GM23248 (cell line): ENCODE measurements around the gene ACVR1. TPM values are rescaled to one million over a fixed set of nuclear protein-coding genes. Genes with fewer than 3 reads are reported as not detected.
A peak's percentile ranks its signal among the peaks of the same experiment; 100 is the strongest.

Source experiments
- DNase-seq: peaks from one replicate; pipeline ENCODE4 v3.0.0-alpha.2; 2015
- H2AFZ ChIP-seq: fragments of 200-600 bp; sonication (generic); 2 replicates; pipeline ENCODE4 v1.6.1; 2016; ENCODE audit warnings: antibody characterized with exemption
- H3F3A ChIP-seq: fragments of 200-600 bp; sonication (generic); 2 replicates; pipeline ENCODE4 v1.6.1; 2016; ENCODE audit warnings: mild to moderate bottlenecking, antibody characterized with exemption, mixed run types; ENCODE audit not compliant: insufficient read depth
- H3K27ac ChIP-seq: fragments of 200-600 bp; sonication (generic); 2 replicates; pipeline ENCODE4 v1.5.1; 2016; ENCODE audit warnings: mild to moderate bottlenecking
- H3K27me3 ChIP-seq: fragments of 200-600 bp; sonication (generic); replicated peaks from 2 replicates; pipeline ENCODE4 v1.6.1; 2016; ENCODE audit warnings: mild to moderate bottlenecking; ENCODE audit not compliant: insufficient read depth
- H3K36me3 ChIP-seq: fragments of 200-600 bp; sonication (generic); 2 replicates; pipeline ENCODE4 v1.6.1; 2016; ENCODE audit warnings: low read depth, mild to moderate bottlenecking
- H3K4me1 ChIP-seq: fragments of 200-600 bp; sonication (generic); 2 replicates; pipeline ENCODE4 v1.6.1; 2016; ENCODE audit warnings: mild to moderate bottlenecking; ENCODE audit not compliant: insufficient read depth
- H3K4me2 ChIP-seq: fragments of 200-600 bp; sonication (generic); one replicate; pipeline ENCODE4 v1.6.1; 2016; ENCODE audit warnings: mild to moderate bottlenecking; ENCODE audit not compliant: unreplicated experiment
- H3K4me3 ChIP-seq: fragments of 200-600 bp; sonication (generic); 2 replicates; pipeline ENCODE4 v1.5.1; 2016; ENCODE audit warnings: mild to moderate bottlenecking
- H3K79me2 ChIP-seq: fragments of 200-600 bp; sonication (generic); 2 replicates; pipeline ENCODE4 v1.6.1; 2016; ENCODE audit warnings: mild to moderate bottlenecking; ENCODE audit not compliant: insufficient read depth
- H3K9ac ChIP-seq: fragments of 200-600 bp; sonication (generic); 2 replicates; pipeline ENCODE4 v1.6.1; 2016; ENCODE audit warnings: mild to moderate bottlenecking
- H3K9me2 ChIP-seq: fragments of 200-600 bp; sonication (generic); 2 replicates; pipeline ENCODE4 v1.6.1; 2016; ENCODE audit warnings: mixed run types, mild to moderate bottlenecking, moderate library complexity; ENCODE audit not compliant: insufficient read depth
- H3K9me3 ChIP-seq: fragments of 200-600 bp; sonication (generic); one replicate; pipeline ENCODE4 v1.6.1; 2017; ENCODE audit warnings: low read depth
- H4K20me1 ChIP-seq: fragments of 200-600 bp; sonication (generic); 2 replicates; pipeline ENCODE4 v1.6.0; 2016; ENCODE audit not compliant: insufficient read depth
- EZH2 ChIP-seq: fragments of 200-600 bp; sonication (generic); IDR thresholded peaks from 2 replicates; pipeline ENCODE4 v1.6.1; 2018; ENCODE audit warnings: antibody characterized with exemption, mild to moderate bottlenecking; ENCODE audit not compliant: insufficient read depth, poor library complexity, severe bottlenecking
- EZH2phosphoT487 ChIP-seq: fragments of 200-600 bp; sonication (generic); IDR thresholded peaks from 2 replicates; pipeline ENCODE4 v1.6.1; 2018; ENCODE audit warnings: antibody characterized with exemption, moderate library complexity, mild to moderate bottlenecking, low read depth; ENCODE audit not compliant: insufficient read depth
- WGBS, 2 experiments: methylation state at CpG; one replicate each; pipeline ENCODE4 v1.1.6; 2015 to 2017; ENCODE audit warnings: low lambda C conversion rate in 2 of 2, low coverage in 1 of 2; ENCODE audit errors: missing lambda C conversion rate in 2 of 2; 5-methylcytosine and 5-hydroxymethylcytosine counted together
- in situ Hi-C: fragments of 300-500 bp; cut with MboI; formaldehyde crosslinking; loops from 2 replicates; pipeline ENCODE4 v1.15.0; 2020
- polyA plus RNA-seq: library from polyadenylated mRNA; unstranded; fragments of >200 nt; fragmentation: Nextera tagmentation; extraction: Ambion mirVana; gene quantifications from 2 replicates; pipeline ENCODE4 v1.2.1, GENCODE V29; 2016
- total RNA-seq: library from RNA; depleted of rRNA; stranded (reverse); fragments of >200 nt; shearing (Covaris generic); gene quantifications from 2 replicates; pipeline ENCODE4 v1.2.3, GENCODE V29; 2014

Gene ACVR1
- total and polyA plus RNA-seq, 2 experiments from 2014 or later = 16.2 to 31.3 TPM

GRCh38 chr2:157779794-157780193 lies 96.3 kb downstream of the ACVR1 start:
- no peaks in the 10 kb centered on the region for H3K9me3 ChIP-seq
- in situ Hi-C loops = loop anchor here (5.0 kb wide), 1 partner anchor 228 kb away; no protein-coding TSS in a partner anchor

GRCh38 chr2:157777427-157777826 lies 98.7 kb downstream of the ACVR1 start:
- WGBS, 2 experiments = 55 to 56% methylated on average over 4 of the region's 4 CpGs
- TF ChIP-seq EZH2phosphoT487 (no peak), EZH2 (no peak)
- peaks cover 42% of the 10 kb centered on the region; the same call in 1 of the 2 replicates for H3K36me3 ChIP-seq
- H2AFZ ChIP-seq = no peak overlapping the region
- no peaks in the 10 kb centered on the region for H3K27me3 ChIP-seq
- no peak overlapping the region for H3K4me2 ChIP-seq
- H3K9ac ChIP-seq = no peak overlapping the region
- H3K4me3 ChIP-seq = no peak overlapping the region
- peaks cover 23% of the 10 kb centered on the region for H3K79me2 ChIP-seq
- in situ Hi-C loops = no loop called here
- no peaks in the 10 kb centered on the region for H3K4me1 ChIP-seq
- no peak overlapping the region for H3K27ac ChIP-seq
- no peaks in the 10 kb centered on the region for H4K20me1 ChIP-seq
- H3K9me3 ChIP-seq = no peaks in the 10 kb centered on the region
- DNase-seq = peak; percentile 70
- no peaks in the 10 kb centered on the region for H3F3A ChIP-seq
- no peaks in the 10 kb centered on the region for H3K9me2 ChIP-seq

More at GRCh38 chr2:157779794-157780193, 96.3 kb downstream of the ACVR1 start:
- Histone ChIP-seq H3K79me2 (peaks cover 40% of the 10 kb centered on the region), H3F3A (peaks cover 2% of the 10 kb centered on the region; the same call in 1 of the 2 replicates), H3K4me1 (peaks cover 12% of the 10 kb centered on the region), H4K20me1 (0 out of 2 replicates have a peak, but pooled peaks cover 3% of the 10 kb centered on the region), H3K4me3 (no peak overlapping the region), H3K36me3 (peaks cover 32% of the 10 kb centered on the region; the same call in 1 of the 2 replicates), H3K27me3 (no peaks in the 10 kb centered on the region), H2AFZ (no peak overlapping the region), H3K27ac (no peak overlapping the region), H3K9me2 (no peaks in the 10 kb centered on the region), H3K4me2 (no peak overlapping the region), H3K9ac (no peak overlapping the region)
- no peak for DNase-seq
- 53 to 66% methylated on average over 2 of the region's 2 CpGs for WGBS, 2 experiments
- TF ChIP-seq EZH2 = no peak
- TF ChIP-seq EZH2phosphoT487 = no peak

- Histone ChIP-seq H3K27ac (no peak overlapping the region), H3K4me3 (no peak overlapping the region)
- DNase-seq = no peak
Measured at GRCh38 chr2:157771234-157771633, 104.9 kb downstream of the ACVR1 start.

GRCh38 chr2:157769856-157770255 lies 106.3 kb downstream of the ACVR1 start:
- Histone ChIP-seq H3K9me3 (no peaks in the 10 kb centered on the region), H3K36me3 (peaks cover 23% of the 10 kb centered on the region), H3K4me3 (no peak overlapping the region), H3K79me2 (no peaks in the 10 kb centered on the region), H3K27ac (no peak overlapping the region), H2AFZ (0 out of 2 replicates have a peak overlapping the region, but pooled peaks have one; percentile 14), H3K4me1 (peaks cover 5% of the 10 kb centered on the region; the same call in 1 of the 2 replicates), H3K9ac (no peak overlapping the region), H4K20me1 (no peaks in the 10 kb centered on the region), H3K4me2 (no peak overlapping the region), H3K9me2 (no peaks in the 10 kb centered on the region), H3F3A (no peaks in the 10 kb centered on the region), H3K27me3 (no peaks in the 10 kb centered on the region)
- 9 to 11% methylated on average over 2 of the region's 2 CpGs for WGBS, 2 experiments
- no peak for TF ChIP-seq EZH2phosphoT487
- TF ChIP-seq EZH2 = no peak
- in situ Hi-C loops = no loop called here
- peak; percentile 30 for DNase-seq

More at GRCh38 chr2:157771234-157771633, 104.9 kb downstream of the ACVR1 start:
- no peaks in the 10 kb centered on the region for H3K79me2 ChIP-seq
- no peaks in the 10 kb centered on the region for H4K20me1 ChIP-seq
- no peaks in the 10 kb centered on the region for H3F3A ChIP-seq
- peaks cover 22% of the 10 kb centered on the region; the same call in 1 of the 2 replicates for H3K36me3 ChIP-seq
- no peaks in the 10 kb centered on the region for H3K27me3 ChIP-seq
- no peak overlapping the region for H2AFZ ChIP-seq
- no peak for TF ChIP-seq EZH2phosphoT487
- no peaks in the 10 kb centered on the region for H3K9me2 ChIP-seq
- H3K9ac ChIP-seq = no peak overlapping the region
- H3K9me3 ChIP-seq = no peaks in the 10 kb centered on the region
- 23 to 36% methylated on average over 1 of the region's 1 CpG for WGBS, 2 experiments
- in situ Hi-C loops = no loop called here
- H3K4me1 ChIP-seq = peaks cover 5% of the 10 kb centered on the region; the same call in 1 of the 2 replicates
- no peak overlapping the region for H3K4me2 ChIP-seq
